Thyroid gland (tissue), 4 donors: Measurements from ENCODE around the gene SAAL1.

Experiments
- CTCF ChIP-seq, 6 experiments: fragments of 200-600 bp in 3 of 6; fragments of 450-650 bp in 3 of 6; sonication (generic) in 3 of 6; IDR thresholded peaks; one replicate each; pipeline ENCODE4 v1.5.1; 2016 to 2019; ENCODE audit warnings: antibody characterized with exemption in 6 of 6, mild to moderate bottlenecking in 2 of 6, inconsistent platforms in 1 of 6, moderate library complexity in 1 of 6
- POLR2A ChIP-seq, 2 donors: fragments of 450-650 bp; IDR thresholded peaks; one replicate each; pipeline ENCODE4 v1.6.1; 2017; ENCODE audit warnings: antibody characterized with exemption in 2 of 2, mild to moderate bottlenecking in 2 of 2, moderate library complexity in 1 of 2

- TF ChIP-seq POLR2A (IDR thresholded peaks at IDR 0.05) (no peak), CTCF (IDR thresholded peaks at IDR 0.05) (no peak)
Observed at GRCh38 chr11:18093959-18094358, 11.9 kb downstream of the SAAL1 start.
